AG09319 (cell line): ENCODE results near the gene CAMK2D.

Experiments
- DNase-seq: peaks from one replicate; pipeline ENCODE4 v3.0.0-alpha.2; 2010; ENCODE audit warnings: low read depth; ENCODE audit errors: extremely low read depth
- TF ChIP-seq, protein P1 (sequence below): IDR thresholded peaks from 2 replicates; pipeline ENCODE4 v1.5.1; 2011; ENCODE audit warnings: low read depth, mild to moderate bottlenecking, inconsistent platforms, low read length, moderate library complexity

The CAMK2D gene

DNA sequence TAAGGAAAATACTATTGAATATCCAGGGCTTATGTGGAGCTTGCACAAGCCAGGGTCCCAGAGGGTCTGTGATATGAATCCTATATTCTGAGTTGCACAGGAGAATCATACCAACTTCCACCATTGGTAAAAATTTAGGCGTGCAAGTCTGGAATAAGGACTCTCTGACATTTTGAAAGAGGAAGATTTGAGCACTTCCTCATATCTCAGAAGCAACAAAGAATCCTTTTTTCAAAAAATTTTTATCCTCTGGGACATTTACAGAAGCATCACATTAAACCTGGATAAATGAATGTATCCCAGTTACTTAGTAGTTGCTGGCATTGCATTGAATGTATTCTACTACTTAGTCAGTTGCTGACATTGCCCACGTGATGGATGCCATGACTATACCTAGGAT is 24.2 kb upstream of the CAMK2D start:
- no peak for DNase-seq
- TF ChIP-seq, protein P1, sequence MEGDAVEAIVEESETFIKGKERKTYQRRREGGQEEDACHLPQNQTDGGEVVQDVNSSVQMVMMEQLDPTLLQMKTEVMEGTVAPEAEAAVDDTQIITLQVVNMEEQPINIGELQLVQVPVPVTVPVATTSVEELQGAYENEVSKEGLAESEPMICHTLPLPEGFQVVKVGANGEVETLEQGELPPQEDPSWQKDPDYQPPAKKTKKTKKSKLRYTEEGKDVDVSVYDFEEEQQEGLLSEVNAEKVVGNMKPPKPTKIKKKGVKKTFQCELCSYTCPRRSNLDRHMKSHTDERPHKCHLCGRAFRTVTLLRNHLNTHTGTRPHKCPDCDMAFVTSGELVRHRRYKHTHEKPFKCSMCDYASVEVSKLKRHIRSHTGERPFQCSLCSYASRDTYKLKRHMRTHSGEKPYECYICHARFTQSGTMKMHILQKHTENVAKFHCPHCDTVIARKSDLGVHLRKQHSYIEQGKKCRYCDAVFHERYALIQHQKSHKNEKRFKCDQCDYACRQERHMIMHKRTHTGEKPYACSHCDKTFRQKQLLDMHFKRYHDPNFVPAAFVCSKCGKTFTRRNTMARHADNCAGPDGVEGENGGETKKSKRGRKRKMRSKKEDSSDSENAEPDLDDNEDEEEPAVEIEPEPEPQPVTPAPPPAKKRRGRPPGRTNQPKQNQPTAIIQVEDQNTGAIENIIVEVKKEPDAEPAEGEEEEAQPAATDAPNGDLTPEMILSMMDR: no peak

DNA sequence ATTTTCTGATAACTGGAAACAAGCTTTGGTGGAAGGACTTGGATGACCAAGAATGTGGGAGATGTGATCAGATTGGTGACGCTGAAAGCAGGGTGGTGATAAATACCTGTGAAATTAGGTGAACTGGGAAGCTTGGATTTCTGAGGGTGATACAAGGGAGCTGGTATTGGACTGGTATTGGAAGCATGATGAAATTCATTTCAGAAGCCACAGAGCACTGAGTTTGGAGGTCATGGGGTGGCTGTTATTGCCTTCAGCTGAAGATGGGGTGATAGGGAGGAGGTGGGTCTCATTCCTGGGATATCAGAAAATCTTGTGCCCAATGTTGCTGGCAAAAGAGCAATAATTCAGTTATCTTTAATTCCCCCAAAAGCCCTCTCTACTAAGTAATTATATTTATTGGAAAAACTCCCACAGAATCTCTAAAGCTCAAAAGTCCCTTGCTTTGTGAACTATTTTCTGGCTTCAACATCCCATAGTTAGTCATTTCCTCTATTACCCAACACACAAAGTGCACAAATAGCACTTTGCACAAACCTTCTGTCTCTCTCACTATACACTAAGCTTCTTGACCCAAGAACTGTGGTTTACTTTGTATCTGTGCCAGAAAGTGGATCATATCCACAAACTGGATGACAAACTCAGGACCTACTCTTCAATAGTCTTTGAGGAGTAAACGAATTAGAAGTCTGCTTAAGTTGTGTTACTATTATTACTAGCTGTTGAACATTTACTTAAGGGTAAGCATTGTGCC is 23.1 kb upstream of the CAMK2D start:
- TF ChIP-seq, protein P1: no peak
- peak; percentile 75 for DNase-seq

DNA sequence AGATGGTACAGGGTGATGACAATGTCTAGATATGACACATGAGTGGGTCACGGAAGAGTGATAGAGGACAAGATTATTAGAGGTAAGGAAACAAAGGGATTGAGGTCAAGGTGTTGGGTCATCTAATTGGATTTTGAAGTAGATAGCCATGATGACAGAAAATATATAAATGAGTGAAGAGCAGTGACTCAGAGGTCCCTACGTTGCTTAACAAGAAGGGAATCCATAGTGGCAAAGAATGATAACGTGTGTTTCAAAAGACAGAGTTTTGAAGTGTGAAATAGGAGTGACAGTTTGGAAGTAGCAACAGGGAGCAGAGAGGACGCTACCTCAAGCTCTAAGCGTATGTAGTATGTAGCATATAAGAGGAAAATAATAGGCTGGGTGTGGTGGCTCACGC is 22.2 kb upstream of the CAMK2D start:
- TF ChIP-seq, protein P1: no peak

DNA sequence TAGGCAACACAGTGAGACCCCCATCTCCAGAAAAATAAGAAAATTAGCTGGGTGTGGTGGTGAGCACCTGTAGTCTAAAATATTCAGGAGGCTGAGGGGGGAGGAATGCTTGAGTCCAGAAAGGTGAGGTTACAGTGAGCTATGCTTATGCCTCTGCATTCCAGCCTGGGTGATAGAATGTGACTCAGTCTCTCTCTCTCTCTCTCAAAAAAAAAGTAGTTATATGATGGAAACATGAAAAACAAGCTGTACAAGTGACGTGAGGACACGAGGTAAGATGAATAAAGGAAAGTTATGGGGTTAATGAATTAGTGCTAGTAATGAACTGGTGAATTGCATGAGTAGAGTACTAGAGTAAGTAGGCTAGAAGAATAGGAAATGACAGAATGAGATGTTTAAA is 21.8 kb upstream of the CAMK2D start:
- no peak for DNase-seq
- TF ChIP-seq, protein P1: no peak

More for the DNA sequence above, 22.2 kb upstream of the CAMK2D start:
- no peak for DNase-seq

DNA sequence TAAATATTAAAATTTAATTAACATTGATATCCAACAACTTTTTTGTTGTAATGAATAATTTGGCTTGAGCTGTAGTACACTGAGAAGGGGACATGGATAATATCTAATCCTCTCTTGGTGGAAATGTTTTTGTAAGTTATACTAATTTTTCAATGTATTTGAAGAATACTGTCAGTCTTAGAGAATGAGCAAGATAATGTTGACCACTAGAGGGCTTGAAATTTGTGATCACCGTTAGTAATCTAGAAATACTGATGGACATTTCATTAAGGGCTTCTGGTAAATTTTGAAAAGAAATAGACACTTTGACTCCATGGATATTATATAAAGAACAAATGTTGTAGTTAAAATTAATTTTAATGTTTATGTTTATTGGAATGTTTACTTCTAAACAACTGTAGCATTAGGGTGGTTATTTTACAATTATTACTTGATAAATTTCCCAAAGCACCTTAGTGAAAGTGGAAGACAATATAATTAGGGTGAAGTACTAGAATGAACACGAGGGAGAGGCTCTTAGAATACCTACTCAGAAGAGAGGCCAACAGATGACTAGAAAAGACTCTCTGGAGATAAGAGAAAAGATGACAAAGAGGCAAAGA is 20.0 kb upstream of the CAMK2D start:
- DNase-seq: no peak
- TF ChIP-seq, protein P1: peak; percentile 59

DNA sequence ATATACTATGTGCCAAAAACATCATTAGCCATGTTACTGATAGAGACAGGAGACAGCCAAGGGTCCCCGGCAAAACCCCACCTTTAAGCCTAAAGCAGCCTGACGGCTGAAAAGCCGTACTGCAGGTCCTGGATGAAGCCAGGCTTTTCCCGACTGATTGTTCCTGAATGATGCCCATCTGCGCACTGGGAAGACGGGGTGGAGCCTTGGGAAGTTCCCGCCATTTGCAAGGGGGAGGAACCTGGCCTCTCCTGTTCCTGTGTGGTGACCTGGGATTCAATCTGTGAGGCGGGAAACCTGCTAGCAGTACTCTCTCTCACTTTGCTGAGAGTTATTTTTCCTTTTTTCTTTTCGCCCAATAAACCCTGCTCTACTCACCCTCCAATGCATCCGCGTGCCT is 15.1 kb upstream of the CAMK2D start:
- TF ChIP-seq, protein P1: no peak
- no peak for DNase-seq

DNA sequence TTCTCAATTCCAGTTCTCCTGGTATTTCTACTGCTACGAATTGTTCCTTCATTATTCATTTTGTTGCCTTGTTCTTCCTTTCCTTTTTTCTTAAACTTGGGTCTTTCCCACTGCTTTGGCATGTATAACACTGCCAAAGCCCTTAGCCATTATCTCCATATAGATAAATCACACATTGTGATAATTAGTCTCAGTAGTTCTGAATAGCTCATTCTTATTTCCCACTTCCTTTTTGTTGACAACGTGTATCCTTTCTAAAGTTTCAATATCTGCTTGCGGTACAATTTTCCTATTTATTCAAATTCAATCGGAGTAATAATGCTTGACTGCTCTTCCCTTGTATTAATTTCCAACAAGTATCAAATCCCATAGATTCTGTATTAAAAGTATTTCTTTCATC is 14.5 kb upstream of the CAMK2D start:
- DNase-seq: no peak

More for the DNA sequence above, 14.5 kb upstream of the CAMK2D start:
- TF ChIP-seq, protein P1: no peak
